PC-9 (cell line): Measurements from ENCODE around the gene FAT1. TPM values are rescaled to one million over a fixed set of nuclear protein-coding genes. Genes with fewer than 3 reads are reported as not detected.

Source experiments
- BruUV-seq: library from RNA; stranded (reverse); fragments of 400-500 nt; replicated peaks from 2 replicates; lab custom pipeline; 2021; lab: Mats Ljungman, UMichigan
- CTCF ChIA-PET: fragments of 300-600 bp; sonication (Branson Sonifier 250); formaldehyde crosslinking; loops from one replicate; lab custom pipeline; 2022; ENCODE audit warnings: antibody characterized with exemption; lab: Charles Lee
- POLR2A ChIA-PET: fragments of 300-600 bp; sonication (Branson Sonifier 250); formaldehyde crosslinking; loops from one replicate; lab custom pipeline; 2022; ENCODE audit warnings: antibody characterized with exemption; ENCODE audit not compliant: unreplicated experiment; lab: Charles Lee
- DNase-seq, 2 experiments: peaks; one replicate each; pipeline versions ENCODE4 v3.0.0 to v3.0.0-alpha.2; 2015 to 2022; ENCODE audit warnings: mixed read lengths in 1 of 2
- H2AFZ ChIP-seq: fragments of 200-600 bp; sonication (generic); 2 replicates; pipeline ENCODE4 v1.8.1; 2017; ENCODE audit warnings: antibody characterized with exemption
- H3F3A ChIP-seq: fragments of 200-600 bp; sonication (generic); 2 replicates; pipeline ENCODE4 v1.8.1; 2017; ENCODE audit warnings: antibody characterized with exemption, mild to moderate bottlenecking, low read depth; ENCODE audit not compliant: insufficient read depth
- H3K27ac ChIP-seq: fragments of 200-600 bp; sonication (generic); 2 replicates; pipeline ENCODE4 v1.6.1; 2016; ENCODE audit warnings: mixed run types
- H3K27me3 ChIP-seq: fragments of 200-600 bp; sonication (generic); 2 replicates; pipeline ENCODE4 v1.6.1; 2016; ENCODE audit warnings: low read depth, mixed run types; ENCODE audit not compliant: insufficient read depth
- H3K36me3 ChIP-seq: fragments of 200-600 bp; sonication (generic); 2 replicates; pipeline ENCODE4 v1.6.1; 2016; ENCODE audit warnings: low read depth, mixed run types
- H3K4me1 ChIP-seq: fragments of 200-600 bp; sonication (generic); replicated peaks from 2 replicates; pipeline ENCODE4 v1.6.1; 2016; ENCODE audit warnings: mixed run types; ENCODE audit not compliant: insufficient read depth
- H3K4me2 ChIP-seq: fragments of 200-600 bp; sonication (generic); 2 replicates; pipeline ENCODE4 v1.6.1; 2017; ENCODE audit warnings: mixed run types
- H3K4me3 ChIP-seq: fragments of 200-600 bp; sonication (generic); 2 replicates; pipeline ENCODE4 v1.6.1; 2016; ENCODE audit warnings: mixed run types
- H3K79me2 ChIP-seq: fragments of 200-600 bp; sonication (generic); 2 replicates; pipeline ENCODE4 v1.6.1; 2017; ENCODE audit warnings: low read depth, mixed run types
- H3K9me2 ChIP-seq: fragments of 200-600 bp; sonication (generic); 2 replicates; pipeline ENCODE4 v1.8.1; 2017; ENCODE audit warnings: mild to moderate bottlenecking; ENCODE audit not compliant: insufficient read depth
- H3K9me3 ChIP-seq: fragments of 200-600 bp; sonication (generic); 2 replicates; pipeline ENCODE4 v1.8.1; 2016; ENCODE audit warnings: low read depth; ENCODE audit not compliant: insufficient read depth
- H4K20me1 ChIP-seq: fragments of 200-600 bp; sonication (generic); 2 replicates; pipeline ENCODE4 v1.8.1; 2017; ENCODE audit not compliant: insufficient read depth
- EZH2 ChIP-seq: fragments of 200-600 bp; sonication (generic); IDR thresholded peaks from 2 replicates; pipeline ENCODE4 v1.8.0; 2017; ENCODE audit warnings: antibody characterized with exemption, low read depth
- intact Hi-C: fragments of 100-400 bp; cut with micrococcal nuclease; formaldehyde crosslinking; loops from one replicate; pipeline ENCODE4 v1.10.0; 2022; ENCODE audit not compliant: unreplicated experiment
- total RNA-seq: library from RNA; stranded (reverse); gene quantifications from 2 replicates; pipeline ENCODE4 v1.2.3, GENCODE V29; 2021
- TF ChIP-seq, protein P1 (sequence below): fragments of 200-600 bp; sonication (generic); conservative IDR thresholded peaks from 2 replicates; pipeline ENCODE4 v1.6.1; 2017; ENCODE audit warnings: mixed run types, antibody characterized with exemption, mild to moderate bottlenecking, moderate library complexity

Gene FAT1
- total RNA-seq, 1 experiment from 2014 or later: 73.2 TPM

DNA sequence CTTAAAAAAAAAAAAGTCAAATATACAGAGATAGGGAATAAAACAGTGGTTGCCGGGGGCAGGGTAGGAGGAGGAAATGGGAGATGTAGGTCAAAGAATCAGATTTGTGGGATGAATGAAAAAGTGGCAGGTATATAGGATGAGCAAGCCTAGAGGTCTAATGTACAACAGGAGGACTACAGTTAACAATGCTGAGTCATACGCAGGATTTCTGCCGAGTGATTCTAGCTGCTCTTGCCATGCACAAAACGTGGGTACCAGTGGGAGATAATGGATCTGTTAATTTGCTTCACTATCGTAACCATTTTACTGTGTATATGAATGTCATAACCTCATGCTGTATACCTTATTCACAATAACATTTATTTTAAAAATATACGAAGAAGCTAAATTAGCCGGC is 157.6 kb downstream of the FAT1 start:
- H4K20me1 ChIP-seq: no peaks in the 10 kb centered on the region
- no peaks in the 10 kb centered on the region for H3K27me3 ChIP-seq
- H3K27ac ChIP-seq: no peak overlapping the region
- TF ChIP-seq EZH2: no peak
- TF ChIP-seq, protein P1, sequence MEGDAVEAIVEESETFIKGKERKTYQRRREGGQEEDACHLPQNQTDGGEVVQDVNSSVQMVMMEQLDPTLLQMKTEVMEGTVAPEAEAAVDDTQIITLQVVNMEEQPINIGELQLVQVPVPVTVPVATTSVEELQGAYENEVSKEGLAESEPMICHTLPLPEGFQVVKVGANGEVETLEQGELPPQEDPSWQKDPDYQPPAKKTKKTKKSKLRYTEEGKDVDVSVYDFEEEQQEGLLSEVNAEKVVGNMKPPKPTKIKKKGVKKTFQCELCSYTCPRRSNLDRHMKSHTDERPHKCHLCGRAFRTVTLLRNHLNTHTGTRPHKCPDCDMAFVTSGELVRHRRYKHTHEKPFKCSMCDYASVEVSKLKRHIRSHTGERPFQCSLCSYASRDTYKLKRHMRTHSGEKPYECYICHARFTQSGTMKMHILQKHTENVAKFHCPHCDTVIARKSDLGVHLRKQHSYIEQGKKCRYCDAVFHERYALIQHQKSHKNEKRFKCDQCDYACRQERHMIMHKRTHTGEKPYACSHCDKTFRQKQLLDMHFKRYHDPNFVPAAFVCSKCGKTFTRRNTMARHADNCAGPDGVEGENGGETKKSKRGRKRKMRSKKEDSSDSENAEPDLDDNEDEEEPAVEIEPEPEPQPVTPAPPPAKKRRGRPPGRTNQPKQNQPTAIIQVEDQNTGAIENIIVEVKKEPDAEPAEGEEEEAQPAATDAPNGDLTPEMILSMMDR: no peak
- no peaks in the 10 kb centered on the region for H3K4me1 ChIP-seq
- ChIA-PET POLR2A (no interaction called here), CTCF (no interaction called here)
- no peak overlapping the region for H3K4me3 ChIP-seq
- no peaks in the 10 kb centered on the region for H3K36me3 ChIP-seq
- DNase-seq: no peak
- BruUV-seq: no TSS peak
- no peaks in the 10 kb centered on the region for H3K9me2 ChIP-seq
- no peaks in the 10 kb centered on the region for H3F3A ChIP-seq
- intact Hi-C loops: no loop called here
- H3K9me3 ChIP-seq: no peaks in the 10 kb centered on the region
- no peak overlapping the region for H2AFZ ChIP-seq
- H3K79me2 ChIP-seq: no peaks in the 10 kb centered on the region
- H3K4me2 ChIP-seq: no peak overlapping the region

DNA sequence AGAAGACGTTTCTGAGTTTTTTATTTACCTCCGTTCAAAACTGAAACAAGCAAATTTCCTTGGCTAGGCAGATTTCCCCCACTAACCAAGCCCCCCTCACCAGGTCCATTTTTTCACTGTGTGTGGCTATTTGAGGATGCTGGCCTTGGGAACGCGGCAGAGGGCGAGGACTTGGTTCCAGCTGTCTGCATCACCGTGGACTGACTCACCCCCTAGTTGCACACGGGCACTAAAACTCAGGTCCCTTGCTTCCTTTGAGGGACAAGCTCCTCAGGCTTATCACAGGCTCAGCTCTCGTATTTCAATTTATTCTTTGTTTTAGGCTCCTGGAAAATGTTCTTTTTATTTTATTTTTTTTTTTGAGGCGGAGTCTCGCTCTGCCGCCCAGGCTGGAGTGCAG is 159.9 kb downstream of the FAT1 start:
- H3K27me3 ChIP-seq: no peaks in the 10 kb centered on the region
- H3K4me3 ChIP-seq: no peak overlapping the region
- no peaks in the 10 kb centered on the region for H3K4me1 ChIP-seq
- H2AFZ ChIP-seq: no peak overlapping the region
- DNase-seq: no peak
- H3K4me2 ChIP-seq: no peak overlapping the region
- H3K27ac ChIP-seq: no peak overlapping the region
- CTCF ChIA-PET: no interaction called here
- H3K9me2 ChIP-seq: no peaks in the 10 kb centered on the region
- POLR2A ChIA-PET: no interaction called here
- no peaks in the 10 kb centered on the region for H3K36me3 ChIP-seq
- no TSS peak for BruUV-seq
- no peak for TF ChIP-seq EZH2
- TF ChIP-seq, protein P1: no peak
- H4K20me1 ChIP-seq: no peaks in the 10 kb centered on the region
- no peaks in the 10 kb centered on the region for H3K79me2 ChIP-seq
- H3K9me3 ChIP-seq: no peaks in the 10 kb centered on the region
- intact Hi-C loops: no loop called here
- no peaks in the 10 kb centered on the region for H3F3A ChIP-seq

DNA sequence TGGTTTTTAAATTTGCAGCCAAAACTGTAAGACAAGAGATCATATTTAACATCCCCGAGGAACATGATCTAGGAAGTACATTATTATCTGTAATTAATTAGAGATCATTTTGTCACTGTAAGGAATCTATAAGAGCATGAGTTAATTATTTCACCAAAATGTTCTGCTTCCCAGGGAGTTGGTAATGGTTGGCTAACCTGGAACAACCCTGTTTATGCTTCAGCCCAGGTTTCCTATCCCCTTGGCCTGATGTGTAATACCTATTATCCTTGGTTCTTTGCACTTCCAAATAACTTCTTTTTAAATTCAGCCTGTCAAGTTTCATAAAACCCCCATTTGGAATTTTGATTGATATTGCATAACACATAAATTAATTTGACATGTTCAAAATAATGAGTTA is 161.9 kb downstream of the FAT1 start:
- no peaks in the 10 kb centered on the region for H3K79me2 ChIP-seq
- no peaks in the 10 kb centered on the region for H3K9me3 ChIP-seq
- no peaks in the 10 kb centered on the region for H3F3A ChIP-seq
- no peaks in the 10 kb centered on the region for H4K20me1 ChIP-seq
- H3K27ac ChIP-seq: no peak overlapping the region
- ChIA-PET CTCF (no interaction called here), POLR2A (no interaction called here)
- H3K36me3 ChIP-seq: no peaks in the 10 kb centered on the region
- H3K9me2 ChIP-seq: no peaks in the 10 kb centered on the region
- no peak overlapping the region for H2AFZ ChIP-seq
- H3K4me2 ChIP-seq: no peak overlapping the region
- no peak for TF ChIP-seq EZH2
- TF ChIP-seq, protein P1: no peak
- no peak for DNase-seq
- no peaks in the 10 kb centered on the region for H3K27me3 ChIP-seq
- intact Hi-C loops: no loop called here
- no peaks in the 10 kb centered on the region for H3K4me1 ChIP-seq
- BruUV-seq: no TSS peak
- no peak overlapping the region for H3K4me3 ChIP-seq
